Caco-2 (cell line): ENCODE data around the gene TBCK. TPM values are rescaled to one million over a fixed set of nuclear protein-coding genes. Genes with fewer than 3 reads are reported as not detected.

ENCODE experiments used
- BruUV-seq: library from RNA; stranded (reverse); fragments of 400-500 nt; replicated peaks from 2 replicates; lab custom pipeline; 2021; lab: Mats Ljungman, UMichigan
- CTCF ChIA-PET: fragments of 300-600 bp; sonication (Branson Sonifier 250); formaldehyde crosslinking; loops from one replicate; lab custom pipeline; 2022; ENCODE audit warnings: antibody characterized with exemption; lab: Charles Lee
- POLR2A ChIA-PET: fragments of 300-600 bp; sonication (Branson Sonifier 250); formaldehyde crosslinking; loops from one replicate; lab custom pipeline; 2022; ENCODE audit warnings: antibody characterized with exemption; lab: Charles Lee
- DNase-seq, 2 experiments: peaks; one replicate each; pipeline versions ENCODE4 v3.0.0 to v3.0.0-alpha.2; 2020 to 2022
- H3K27me3 ChIP-seq: replicated peaks from 2 replicates; pipeline ENCODE4 v1.6.0; 2011; ENCODE audit warnings: low read length; ENCODE audit not compliant: control insufficient read depth, insufficient read depth
- H3K36me3 ChIP-seq: 2 replicates; pipeline ENCODE4 v1.5.1; 2011; ENCODE audit warnings: low read length; ENCODE audit not compliant: control insufficient read depth, insufficient read depth
- H3K4me1 ChIP-seq: fragments of 250-450 bp; sonication (Bioruptor Pico); 2 replicates; pipeline ENCODE4 v1.5.1; 2020; ENCODE audit warnings: mild to moderate bottlenecking
- H3K4me3 ChIP-seq: 2 replicates; pipeline ENCODE4 v1.5.1; 2011; ENCODE audit warnings: low read depth, mild to moderate bottlenecking, control low read depth, low read length
- H3K9me3 ChIP-seq: fragments of 250-450 bp; sonication (Bioruptor Pico); 2 replicates; pipeline ENCODE4 v1.5.1; 2020; ENCODE audit warnings: mild to moderate bottlenecking, moderate library complexity
- H3K27ac Mint-ChIP-seq: one replicate; pipeline ENCODE4 v1.8.0; 2022; ENCODE audit warnings: mixed read lengths; ENCODE audit not compliant: unreplicated experiment
- H3K27me3 Mint-ChIP-seq: one replicate; pipeline ENCODE4 v1.8.0; 2022; ENCODE audit warnings: mixed read lengths; ENCODE audit not compliant: insufficient read depth, unreplicated experiment
- H3K36me3 Mint-ChIP-seq: one replicate; pipeline ENCODE4 v1.8.0; 2022; ENCODE audit warnings: mild to moderate bottlenecking, mixed read lengths; ENCODE audit not compliant: insufficient read depth, unreplicated experiment
- H3K4me1 Mint-ChIP-seq: one replicate; pipeline ENCODE4 v1.8.0; 2022; ENCODE audit warnings: low read depth, mixed read lengths; ENCODE audit not compliant: unreplicated experiment
- H3K4me3 Mint-ChIP-seq: one replicate; pipeline ENCODE4 v1.8.0; 2022; ENCODE audit warnings: mild to moderate bottlenecking, moderate library complexity, mixed read lengths; ENCODE audit not compliant: unreplicated experiment
- H3K9me3 Mint-ChIP-seq: one replicate; pipeline ENCODE4 v1.8.0; 2022; ENCODE audit warnings: mixed read lengths; ENCODE audit not compliant: unreplicated experiment
- intact Hi-C: fragments of 100-400 bp; cut with micrococcal nuclease; formaldehyde crosslinking; loops from one replicate; pipeline ENCODE4 v1.10.0; 2022; ENCODE audit not compliant: unreplicated experiment
- total RNA-seq: library from RNA; stranded (reverse); gene quantifications from 2 replicates; pipeline ENCODE4 v1.2.3, GENCODE V29; 2022
- TF ChIP-seq, protein P1 (sequence below), 2 experiments: fragments of 200-600 bp in 1 of 2; IDR thresholded peaks; 1 replicate in 1 of 2; 2 replicates in 1 of 2; pipeline versions ENCODE4 v1.5.1 to v1.8.0; 2011 to 2022; ENCODE audit warnings: antibody characterized with exemption in 1 of 2, control low read depth in 1 of 2, inconsistent platforms in 1 of 2, low read depth in 1 of 2, low read length in 1 of 2, mild to moderate bottlenecking in 1 of 2, moderate library complexity in 1 of 2; ENCODE audit not compliant: insufficient read depth in 1 of 2, severe bottlenecking in 1 of 2, unreplicated experiment in 1 of 2

TBCK gene
- total RNA-seq, 1 experiment from 2014 or later, result 51.1 TPM

DNA sequence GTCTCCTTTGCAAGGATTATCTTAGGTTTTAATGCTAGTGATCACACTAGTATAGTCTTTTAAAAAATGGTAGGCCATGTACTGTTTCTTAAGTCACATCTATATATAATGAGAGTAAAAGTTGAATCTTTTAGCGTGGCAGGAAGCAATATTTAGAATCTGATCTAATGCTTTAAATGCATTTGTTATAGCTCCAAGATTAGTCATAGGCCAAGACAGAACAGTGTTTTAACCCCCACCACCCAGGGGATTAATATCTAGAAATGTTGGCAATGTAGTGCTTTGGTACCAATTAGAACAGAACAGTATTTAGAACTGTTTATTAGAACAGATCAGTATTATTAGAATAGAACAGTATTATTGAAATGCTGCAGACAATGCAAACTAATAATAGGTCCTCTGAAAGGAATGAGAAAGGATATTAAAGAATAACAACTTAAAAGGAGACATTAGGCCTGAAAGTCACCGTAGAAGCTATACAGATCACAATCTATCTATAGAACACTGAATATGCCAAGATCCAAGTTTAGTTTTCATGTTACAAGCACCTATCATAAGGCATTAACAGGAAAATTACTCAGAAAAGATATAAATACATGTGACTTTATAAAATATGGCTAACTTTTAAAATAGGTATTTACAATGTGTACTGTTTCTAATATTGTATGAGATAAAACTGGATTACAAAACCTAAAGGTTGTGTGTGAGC lies 274.6 kb downstream of the TBCK start:
- no peaks in the 10 kb centered on the region for H3K27me3 Mint-ChIP-seq
- Histone ChIP-seq H3K27me3 (no peaks in the 10 kb centered on the region), H3K9me3 (no peaks in the 10 kb centered on the region), H3K36me3 (no peaks in the 10 kb centered on the region), H3K4me1 (0 out of 2 replicates have a peak, but pooled peaks cover 4% of the 10 kb centered on the region), H3K4me3 (no peak overlapping the region)
- BruUV-seq, result no TSS peak
- ChIA-PET CTCF (no interaction called here), POLR2A (no interaction called here)
- H3K9me3 Mint-ChIP-seq, result no peaks in the 10 kb centered on the region
- H3K4me1 Mint-ChIP-seq, result peaks cover 11% of the 10 kb centered on the region
- peaks cover 4% of the 10 kb centered on the region for H3K36me3 Mint-ChIP-seq
- DNase-seq, result no peak
- TF ChIP-seq, protein P1, sequence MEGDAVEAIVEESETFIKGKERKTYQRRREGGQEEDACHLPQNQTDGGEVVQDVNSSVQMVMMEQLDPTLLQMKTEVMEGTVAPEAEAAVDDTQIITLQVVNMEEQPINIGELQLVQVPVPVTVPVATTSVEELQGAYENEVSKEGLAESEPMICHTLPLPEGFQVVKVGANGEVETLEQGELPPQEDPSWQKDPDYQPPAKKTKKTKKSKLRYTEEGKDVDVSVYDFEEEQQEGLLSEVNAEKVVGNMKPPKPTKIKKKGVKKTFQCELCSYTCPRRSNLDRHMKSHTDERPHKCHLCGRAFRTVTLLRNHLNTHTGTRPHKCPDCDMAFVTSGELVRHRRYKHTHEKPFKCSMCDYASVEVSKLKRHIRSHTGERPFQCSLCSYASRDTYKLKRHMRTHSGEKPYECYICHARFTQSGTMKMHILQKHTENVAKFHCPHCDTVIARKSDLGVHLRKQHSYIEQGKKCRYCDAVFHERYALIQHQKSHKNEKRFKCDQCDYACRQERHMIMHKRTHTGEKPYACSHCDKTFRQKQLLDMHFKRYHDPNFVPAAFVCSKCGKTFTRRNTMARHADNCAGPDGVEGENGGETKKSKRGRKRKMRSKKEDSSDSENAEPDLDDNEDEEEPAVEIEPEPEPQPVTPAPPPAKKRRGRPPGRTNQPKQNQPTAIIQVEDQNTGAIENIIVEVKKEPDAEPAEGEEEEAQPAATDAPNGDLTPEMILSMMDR (IDR thresholded peaks at IDR 0.05; ENCODE audit: insufficient read depth in 1 of 2, low read depth in 1 of 2, low read length in 1 of 2, severe bottlenecking in 1 of 2, unreplicated experiment in 1 of 2), result no peak
- no peak overlapping the region for H3K27ac Mint-ChIP-seq
- no peak overlapping the region for H3K4me3 Mint-ChIP-seq
- intact Hi-C loops, result no loop called here

DNA sequence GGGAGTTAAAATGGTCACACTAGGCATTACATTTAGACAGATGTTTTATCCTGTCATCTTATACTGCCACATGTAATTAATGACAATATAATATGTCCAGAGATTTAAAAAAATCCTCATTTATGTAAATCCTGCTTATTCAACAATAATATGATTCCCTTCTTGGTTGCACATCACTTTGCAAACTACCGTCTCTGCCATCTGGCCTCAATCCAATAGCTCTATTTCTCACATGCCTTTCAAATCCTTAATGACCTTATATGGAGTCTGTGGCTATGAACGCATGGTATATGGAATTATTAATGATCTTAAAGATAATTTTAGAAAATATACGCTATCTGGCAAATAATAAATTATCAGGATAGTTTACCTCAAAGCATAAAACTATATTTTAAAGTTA lies 276.2 kb downstream of the TBCK start:
- TF ChIP-seq, protein P1 (IDR thresholded peaks at IDR 0.05; ENCODE audit: insufficient read depth in 1 of 2, low read depth in 1 of 2, low read length in 1 of 2, severe bottlenecking in 1 of 2, unreplicated experiment in 1 of 2), result no peak
- no peaks in the 10 kb centered on the region for H3K9me3 ChIP-seq
- Mint-ChIP-seq H3K27ac (no peak overlapping the region), H3K4me3 (no peak overlapping the region), H3K27me3 (no peaks in the 10 kb centered on the region), H3K9me3 (no peaks in the 10 kb centered on the region), H3K4me1 (peaks cover 11% of the 10 kb centered on the region), H3K36me3 (no peaks in the 10 kb centered on the region)
- no peak for DNase-seq
- ChIA-PET CTCF (no interaction called here), POLR2A (no interaction called here)
- 0 out of 2 replicates have a peak, but pooled peaks cover 4% of the 10 kb centered on the region for H3K4me1 ChIP-seq
- H3K36me3 ChIP-seq, result no peaks in the 10 kb centered on the region
- BruUV-seq, result no TSS peak
- intact Hi-C loops, result no loop called here
- H3K4me3 ChIP-seq, result no peak overlapping the region
- no peaks in the 10 kb centered on the region for H3K27me3 ChIP-seq

DNA sequence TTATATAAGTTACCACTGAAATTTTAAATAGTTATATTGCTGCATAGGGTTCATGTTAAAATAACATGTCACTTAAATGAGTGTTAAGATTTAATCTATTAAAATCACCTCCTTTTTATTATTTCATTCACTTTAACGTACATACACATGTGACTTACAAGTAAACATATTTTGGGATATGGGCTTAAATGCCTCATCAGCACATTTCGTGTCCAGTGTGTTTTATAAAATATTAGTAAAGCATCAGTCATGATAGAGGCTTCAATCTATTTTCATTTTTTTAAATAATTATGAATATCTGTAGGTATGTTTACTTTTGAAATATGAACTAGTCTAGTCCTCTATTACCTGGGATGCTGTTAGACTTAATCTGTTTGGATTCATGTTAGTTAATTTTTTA lies 277.1 kb downstream of the TBCK start:
- Histone ChIP-seq H3K9me3 (no peaks in the 10 kb centered on the region), H3K4me1 (0 out of 2 replicates have a peak, but pooled peaks cover 4% of the 10 kb centered on the region), H3K27me3 (no peaks in the 10 kb centered on the region), H3K4me3 (no peak overlapping the region), H3K36me3 (no peaks in the 10 kb centered on the region)
- ChIA-PET POLR2A (no interaction called here), CTCF (no interaction called here)
- H3K27me3 Mint-ChIP-seq, result no peaks in the 10 kb centered on the region
- TF ChIP-seq, protein P1 (IDR thresholded peaks at IDR 0.05; ENCODE audit: insufficient read depth in 1 of 2, low read depth in 1 of 2, low read length in 1 of 2, severe bottlenecking in 1 of 2, unreplicated experiment in 1 of 2), result no peak
- intact Hi-C loops, result no loop called here
- H3K9me3 Mint-ChIP-seq, result no peaks in the 10 kb centered on the region
- BruUV-seq, result no TSS peak
- no peak overlapping the region for H3K27ac Mint-ChIP-seq
- H3K4me3 Mint-ChIP-seq, result no peak overlapping the region
- no peaks in the 10 kb centered on the region for H3K36me3 Mint-ChIP-seq
- peaks cover 11% of the 10 kb centered on the region for H3K4me1 Mint-ChIP-seq
- no peak for DNase-seq
